NOMO-1 treated with dmso at 0.1 percent for 144 hours (cell line): ENCODE results near the gene FAM3A.
A peak's percentile ranks its signal among the peaks of the same experiment; 100 is the strongest.

Experiments used
- DNase-seq: peaks from one replicate; lab custom pipeline; 2025; ENCODE audit not compliant: unreplicated experiment; lab: John Stamatoyannopoulos, UW

FAM3A gene

GRCh38 chrX:154481911-154482601, 34.0 kb downstream of the FAM3A start:
- DNase-seq: no peak

GRCh38 chrX:154481195-154481594, 34.8 kb downstream of the FAM3A start:
- DNase-seq: no peak

GRCh38 chrX:154478728-154479622, 37.1 kb downstream of the FAM3A start, which contains the start of gene LAGE3:
Gene LAGE3, minus strand, starts transcription at chrX:154479281. Its CDS starts 366 bp downstream, at chrX:154478915.
- peak; percentile 73 for DNase-seq

- no peak for DNase-seq
Observed at GRCh38 chrX:154477891-154478477, 38.0 kb downstream of the FAM3A start.

GRCh38 chrX:154476821-154477220, 39.2 kb downstream of the FAM3A start:
- DNase-seq: no peak

- DNase-seq: no peak
Observed at GRCh38 chrX:154473683-154474082, 42.3 kb downstream of the FAM3A start.

- no peak for DNase-seq
Observed at GRCh38 chrX:154472685-154473632, 43.1 kb downstream of the FAM3A start.

GRCh38 chrX:154471839-154472684, 44.0 kb downstream of the FAM3A start:
- DNase-seq: no peak

GRCh38 chrX:154470914-154471568, 45.0 kb downstream of the FAM3A start:
- no peak for DNase-seq

GRCh38 chrX:154470434-154470833, 45.6 kb downstream of the FAM3A start:
- DNase-seq: no peak

- no peak for DNase-seq
Observed at GRCh38 chrX:154469880-154470279, 46.2 kb downstream of the FAM3A start.

GRCh38 chrX:154469114-154469513, 46.9 kb downstream of the FAM3A start:
- DNase-seq: no peak

- no peak for DNase-seq
Observed at GRCh38 chrX:154468217-154468616, 47.8 kb downstream of the FAM3A start.

GRCh38 chrX:154467556-154467955, 48.5 kb downstream of the FAM3A start:
- no peak for DNase-seq

GRCh38 chrX:154466907-154467306, 49.1 kb downstream of the FAM3A start:
- DNase-seq: no peak

GRCh38 chrX:154466036-154466435, 50.0 kb downstream of the FAM3A start:
- no peak for DNase-seq

GRCh38 chrX:154465601-154466000, 50.4 kb downstream of the FAM3A start:
- DNase-seq: no peak

- no peak for DNase-seq
Observed at GRCh38 chrX:154464806-154465365, 51.1 kb downstream of the FAM3A start.
